Kidney (tissue), 14 donors: ENCODE measurements around the gene PRR5L. TPM values are rescaled to one million over a fixed set of nuclear protein-coding genes. Genes with fewer than 3 reads are reported as not detected.

Experiments
- DNase-seq, 5 donors: peaks; one replicate each; pipeline ENCODE4 v3.0.0-alpha.2; 2013 to 2020
- FAIRE-seq: peaks from 2 replicates; lab custom pipeline; 2012; peaks lifted over from hg19 to GRCh38; lab: Jason Lieb, UNC
- H3K27ac ChIP-seq, 2 donors: one replicate each; pipeline ENCODE4 v1.7.0; 2013; ENCODE audit warnings: low read depth in 2 of 2, low read length in 2 of 2, inconsistent platforms in 1 of 2
- H3K27me3 ChIP-seq: one replicate; pipeline ENCODE4 v1.7.1; 2013; ENCODE audit warnings: low read length, inconsistent platforms; ENCODE audit not compliant: control insufficient read depth, insufficient read depth
- H3K36me3 ChIP-seq, 3 donors: one replicate each; pipeline versions ENCODE4 v1.7.0 to v1.7.1; 2013; ENCODE audit warnings: low read length in 3 of 3, control low read depth in 1 of 3, inconsistent platforms in 1 of 3; ENCODE audit not compliant: insufficient read depth in 3 of 3, control insufficient read depth in 2 of 3
- H3K4me1 ChIP-seq, 3 donors: one replicate each; pipeline versions ENCODE4 v1.7.0 to v1.7.1; 2013; ENCODE audit warnings: low read length in 3 of 3, inconsistent platforms in 1 of 3, low read depth in 1 of 3; ENCODE audit not compliant: control insufficient read depth in 2 of 3, insufficient read depth in 2 of 3
- H3K4me3 ChIP-seq, 3 donors: one replicate each; pipeline versions ENCODE4 v1.7.0 to v1.8.1; 2013; ENCODE audit warnings: low read length in 3 of 3, control low read depth in 1 of 3, inconsistent platforms in 1 of 3
- H3K9ac ChIP-seq, 3 donors: one replicate each; pipeline versions ENCODE4 v1.7.0 to v1.7.1; 2013; ENCODE audit warnings: low read length in 3 of 3, control low read depth in 1 of 3, inconsistent platforms in 1 of 3
- H3K9me3 ChIP-seq, 3 donors: one replicate each; pipeline versions ENCODE4 v1.7.0 to v1.7.1; 2013; ENCODE audit warnings: low read length in 3 of 3, control low read depth in 1 of 3, inconsistent platforms in 1 of 3; ENCODE audit not compliant: control insufficient read depth in 2 of 3, insufficient read depth in 1 of 3
- CTCF ChIP-seq: IDR thresholded peaks from 3 replicates; pipeline ENCODE4 v1.5.1; 2012; ENCODE audit warnings: mild to moderate bottlenecking, moderate library complexity, borderline replicate concordance; ENCODE audit not compliant: insufficient read depth; ENCODE audit errors: extremely low read depth
- intact Hi-C: fragments of 100-400 bp; cut with DNase I; formaldehyde crosslinking; loops from one replicate; pipeline ENCODE4 v1.11.1; 2022
- polyA plus RNA-seq: library from polyadenylated mRNA; stranded (reverse); fragments of 350-450 nt; fragmentation: Illumina TruSeq; extraction: RNeasy Lipid Tissue Mini Kit (QIAGEN cat#74804); gene quantifications from one replicate; pipeline ENCODE4 v1.2.3, GENCODE V29; 2014; ENCODE audit warnings: low read depth, low replicate concordance; ENCODE audit not compliant: insufficient read depth
- total RNA-seq: library from RNA; stranded (reverse); fragmentation: NEBNext Ultra II Directional; extraction: Animal tissue kit (Norgen Biotek cat#: 25700); gene quantifications from one replicate; pipeline ENCODE4 v1.2.1, GENCODE V29; 2021
- donor health status: control.
- donor health status: control.
- donor health status: control.
- donor health status: control.
- donor health status: control.
- donor health status: DM: yes; HTN: yes; CAD: no.
- donor health status: Normal renal cell carcinoma (clear cell type).

PRR5L gene
- total and polyA plus RNA-seq, 2 donors from 2014 or later, result 6.3 to 17.5 TPM

- Histone ChIP-seq H3K4me3 (no peak overlapping the region), H3K36me3 (no peaks in the 10 kb centered on the region), H3K9me3 (no peaks in the 10 kb centered on the region), H3K27me3 (no peaks in the 10 kb centered on the region), H3K9ac (no peak overlapping the region), H3K27ac (no peak overlapping the region), H3K4me1 (peaks cover 4 to 6% (median 6%) of the 10 kb centered on the region in 3 donors)
- TF ChIP-seq CTCF, result no peak
- FAIRE-seq, result no peak
- DNase-seq, result no peak
- intact Hi-C loops, result no loop called here
Observed at GRCh38 chr11:36367806-36368680, 72.0 kb downstream of the PRR5L start.

DNA sequence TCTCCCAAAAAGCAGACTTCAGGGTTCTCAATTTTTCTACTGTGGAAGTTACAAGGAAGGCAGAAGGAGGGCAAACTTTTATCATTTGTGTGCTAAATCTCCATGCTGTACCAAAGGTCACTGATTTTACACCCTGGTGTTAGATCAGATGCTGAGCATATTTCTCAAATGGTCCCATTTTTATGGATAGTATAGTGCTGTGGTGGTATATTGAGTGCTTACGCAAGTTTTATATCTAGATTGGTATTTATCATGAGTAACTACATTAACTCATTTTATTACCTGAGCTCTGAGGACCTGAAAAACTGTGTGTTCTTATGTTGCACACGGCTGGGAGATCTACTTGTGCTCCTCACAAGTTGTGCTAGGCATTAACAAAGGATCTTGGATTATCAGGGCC, 75.1 kb downstream of the PRR5L start:
- Histone ChIP-seq H3K36me3 (no peaks in the 10 kb centered on the region), H3K27me3 (no peaks in the 10 kb centered on the region), H3K9ac (no peak overlapping the region), H3K9me3 (no peaks in the 10 kb centered on the region), H3K4me3 (no peak overlapping the region), H3K27ac (no peak overlapping the region), H3K4me1 (no peaks in the 10 kb centered on the region)
- TF ChIP-seq CTCF, result no peak
- intact Hi-C loops, result no loop called here
- DNase-seq, result no peak
- no peak for FAIRE-seq

DNA sequence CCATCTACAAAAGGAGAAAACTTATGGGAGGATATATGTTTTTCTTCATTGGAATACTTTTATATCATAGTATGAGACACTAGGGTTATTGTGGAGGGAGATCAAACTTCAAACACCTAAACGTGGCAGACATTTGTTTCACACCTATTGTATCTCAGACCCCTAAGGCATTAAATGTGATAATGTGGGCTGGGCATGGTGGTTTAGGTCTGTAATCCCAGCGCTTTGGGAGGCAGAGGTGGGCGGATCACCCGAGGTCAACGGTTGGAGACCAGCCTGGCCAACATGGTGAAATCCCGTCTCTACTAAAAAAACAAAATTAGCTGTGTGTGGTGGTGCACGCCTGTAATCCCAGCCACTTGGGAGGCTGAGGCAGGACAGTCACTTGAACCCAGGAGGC, 75.5 kb downstream of the PRR5L start:
- no peaks in the 10 kb centered on the region for H3K4me1 ChIP-seq
- H3K9me3 ChIP-seq, result no peaks in the 10 kb centered on the region
- intact Hi-C loops, result no loop called here
- DNase-seq, result no peak
- no peaks in the 10 kb centered on the region for H3K36me3 ChIP-seq
- no peaks in the 10 kb centered on the region for H3K27me3 ChIP-seq
- H3K27ac ChIP-seq, result no peak overlapping the region
- TF ChIP-seq CTCF, result no peak
- no peak for FAIRE-seq
- H3K4me3 ChIP-seq, result no peak overlapping the region
- no peak overlapping the region for H3K9ac ChIP-seq
